Body of pancreas (tissue), 4 donors: ENCODE data around the gene C1R. TPM values are rescaled to one million over a fixed set of nuclear protein-coding genes. Genes with fewer than 3 reads are reported as not detected.

Experiments
- ATAC-seq: fragments of 150-250 bp; one replicate; pipeline ENCODE4 v1.9.1; 2016
- DNase-seq, 4 donors: peaks; one replicate each; pipeline ENCODE4 v3.0.0-alpha.2; 2019
- H3K27ac ChIP-seq, 4 donors: fragments of 200-600 bp; sonication (generic); 1 replicate in 3 of 4; 2 replicates in 1 of 4; pipeline versions ENCODE4 v1.5.1 to v1.6.1; 2016 to 2019; ENCODE audit warnings: mild to moderate bottlenecking in 1 of 4, mixed read lengths in 1 of 4, moderate library complexity in 1 of 4
- H3K27me3 ChIP-seq, 2 donors: fragments of 200-600 bp; sonication (generic); one replicate each; pipeline ENCODE4 v1.6.0; 2016; ENCODE audit warnings: mild to moderate bottlenecking in 1 of 2
- H3K36me3 ChIP-seq, 2 donors: fragments of 200-600 bp; sonication (generic); replicated peaks in 1 of 2; 2 replicates each; pipeline ENCODE4 v1.5.1; 2016; ENCODE audit warnings: low read depth in 2 of 2; ENCODE audit not compliant: insufficient read depth in 1 of 2
- H3K4me1 ChIP-seq: fragments of 200-600 bp; sonication (generic); one replicate; pipeline ENCODE4 v1.6.0; 2016
- H3K4me3 ChIP-seq, 2 donors: fragments of 200-600 bp; sonication (generic); 1 replicate in 1 of 2; 2 replicates in 1 of 2; pipeline ENCODE4 v1.5.1; 2016 to 2019
- H3K9me3 ChIP-seq, 3 donors: fragments of 200-600 bp; sonication (generic); 1 replicate in 2 of 3; 2 replicates in 1 of 3; pipeline ENCODE4 v1.5.1; 2016
- CTCF ChIP-seq, 7 experiments: fragments of 450-650 bp in 4 of 7; fragments of 200-600 bp in 3 of 7; sonication (generic) in 3 of 7; IDR thresholded peaks; one replicate each; pipeline ENCODE4 v1.5.1; 2016 to 2019; ENCODE audit warnings: antibody characterized with exemption in 7 of 7
- POLR2A ChIP-seq, 3 donors: fragments of 450-650 bp; IDR thresholded peaks; one replicate each; pipeline ENCODE4 v1.6.1; 2016; ENCODE audit warnings: antibody characterized with exemption in 3 of 3, mild to moderate bottlenecking in 2 of 3
- WGBS, 2 donors: methylation state at CpG; one replicate each; pipeline ENCODE4 v1.1.5; 2017; 5-methylcytosine and 5-hydroxymethylcytosine counted together
- intact Hi-C: fragments of 100-400 bp; cut with DNase I; formaldehyde crosslinking; loops from one replicate; pipeline ENCODE4 v1.15.1; 2023
- total RNA-seq, 2 donors: library from RNA; depleted of rRNA; stranded (reverse); fragments of >200 nt; gene quantifications; one replicate each; pipeline ENCODE4 v1.1.0, GENCODE V29; 2016

C1R gene
- total RNA-seq, 2 donors from 2014 or later = 113 to 133 TPM

- Histone ChIP-seq H3K27me3 (no peaks in the 10 kb centered on the region), H3K4me1 (peaks cover 34% of the 10 kb centered on the region), H3K9me3 (no peaks in the 10 kb centered on the region), H3K36me3 (peaks cover 0 to 4% of the 10 kb centered on the region in 2 donors), H3K4me3 (no peak overlapping the region), H3K27ac (peak overlapping the region in 3 of 4 donors; percentile 37 to 64 (median 47))
- TF ChIP-seq CTCF (IDR thresholded peaks at IDR 0.05) (no peak), POLR2A (IDR thresholded peaks at IDR 0.05) (no peak)
- DNase-seq (no peak), ATAC-seq (no peak)
- 60 to 62% methylated on average over 6 to 8 of the region's 8 CpGs for WGBS, 2 donors
- intact Hi-C loops = no loop called here
Observed at GRCh38 chr12:7092986-7093460, 778 bp upstream of the C1R start.

- H3K36me3 ChIP-seq = no peaks in the 10 kb centered on the region
- H3K27me3 ChIP-seq = no peaks in the 10 kb centered on the region
- DNase-seq (peak in 1 of 4 donors; percentile 43), ATAC-seq (peak; percentile 36)
- no peak for TF ChIP-seq POLR2A (IDR thresholded peaks at IDR 0.05)
- TF ChIP-seq CTCF (IDR thresholded peaks at IDR 0.05) = no peak
- H3K4me1 ChIP-seq = peaks cover 34% of the 10 kb centered on the region
- WGBS, 2 donors = 28 to 33% methylated on average over 6 to 10 of the region's 10 CpGs
- intact Hi-C loops = no loop called here
- H3K27ac ChIP-seq = peak overlapping the region; percentile 37 to 70 (median 57)
- no peak overlapping the region for H3K4me3 ChIP-seq
- H3K9me3 ChIP-seq = no peaks in the 10 kb centered on the region
Observed at GRCh38 chr12:7091660-7092228, 501 bp downstream of the C1R start.

GRCh38 chr12:7091171-7091570 lies 1.1 kb downstream of the C1R start:
- no peak for DNase-seq
- H3K9me3 ChIP-seq = no peaks in the 10 kb centered on the region
- no peak for ATAC-seq
- intact Hi-C loops = no loop called here
- H3K4me3 ChIP-seq = no peak overlapping the region
- H3K27ac ChIP-seq = peak overlapping the region in 1 of 4 donors; percentile 70
- peaks cover 34% of the 10 kb centered on the region for H3K4me1 ChIP-seq
- H3K27me3 ChIP-seq = no peaks in the 10 kb centered on the region
- no peak for TF ChIP-seq CTCF (IDR thresholded peaks at IDR 0.05)
- no peak for TF ChIP-seq POLR2A (IDR thresholded peaks at IDR 0.05)
- no peaks in the 10 kb centered on the region for H3K36me3 ChIP-seq
- 71 to 87% methylated on average over 7 of the region's 7 CpGs for WGBS, 2 donors

GRCh38 chr12:7090222-7090998 lies 1.8 kb downstream of the C1R start:
- Histone ChIP-seq H3K9me3 (no peaks in the 10 kb centered on the region), H3K27ac (peak overlapping the region in 1 of 4 donors; percentile 70), H3K36me3 (no peaks in the 10 kb centered on the region), H3K4me3 (no peak overlapping the region), H3K4me1 (peaks cover 29% of the 10 kb centered on the region), H3K27me3 (no peaks in the 10 kb centered on the region)
- no peak for DNase-seq
- intact Hi-C loops = no loop called here
- ATAC-seq = no peak
- 70% methylated on average over 16 of the region's 16 CpGs for whole genome bisulfite sequencing, 2 donors
- no peak for TF ChIP-seq CTCF (IDR thresholded peaks at IDR 0.05)
- TF ChIP-seq POLR2A (IDR thresholded peaks at IDR 0.05) = no peak
